GM21423 (cell line): ENCODE data around the gene BCL7B.
"Not testable (repeated sequence)": the region's sequence is repeated elsewhere in the genome, so short reads cannot be mapped to it uniquely, and the experiment has no call there.

ENCODE experiments used
- ATAC-seq: cut with Tn5 transposase; IDR thresholded peaks from one replicate; pipeline ENCODE4 v1.9.1; 2021; ENCODE audit warnings: mild to moderate bottlenecking, moderate library complexity; ENCODE audit not compliant: unreplicated experiment

BCL7B gene

GRCh38 chr7:73537051-73537450 lies 20.4 kb downstream of the BCL7B start:
- no peak for ATAC-seq

GRCh38 chr7:73536479-73536878 lies 21.0 kb downstream of the BCL7B start:
- ATAC-seq = no peak

- not testable (repeated sequence) for ATAC-seq
Measured at GRCh38 chr7:73535918-73536317, 21.6 kb downstream of the BCL7B start.

- no peak for ATAC-seq
Measured at GRCh38 chr7:73533742-73534141, 23.7 kb downstream of the BCL7B start.

- no peak for ATAC-seq
Measured at GRCh38 chr7:73532224-73532623, 25.3 kb downstream of the BCL7B start.

- ATAC-seq = no peak
Measured at GRCh38 chr7:73530800-73531199, 26.7 kb downstream of the BCL7B start.

- ATAC-seq = no peak
Measured at GRCh38 chr7:73526896-73527821, 30.3 kb downstream of the BCL7B start.

GRCh38 chr7:73526158-73526494 lies 31.4 kb downstream of the BCL7B start:
- ATAC-seq = not testable (repeated sequence)

- ATAC-seq = peak; percentile 83
Measured at GRCh38 chr7:73522105-73522872, 35.2 kb downstream of the BCL7B start, which contains the start of gene BAZ1B. TSS of gene BAZ1B (minus strand) at chr7:73522293. CDS start at chr7:73521933, 360 bp downstream.

GRCh38 chr7:73521636-73522104 lies 35.8 kb downstream of the BCL7B start:
- ATAC-seq = peak; percentile 39

- no peak for ATAC-seq
Measured at GRCh38 chr7:73520673-73521635, 36.5 kb downstream of the BCL7B start.

GRCh38 chr7:73519867-73520672 lies 37.4 kb downstream of the BCL7B start:
- ATAC-seq = no peak

GRCh38 chr7:73518470-73518869 lies 39.0 kb downstream of the BCL7B start:
- ATAC-seq = no peak

GRCh38 chr7:73517241-73517995 lies 40.1 kb downstream of the BCL7B start:
- no peak for ATAC-seq

GRCh38 chr7:73515178-73515577 lies 42.3 kb downstream of the BCL7B start:
- no peak for ATAC-seq

GRCh38 chr7:73512018-73512780 lies 45.3 kb downstream of the BCL7B start:
- ATAC-seq = no peak

GRCh38 chr7:73509463-73509862 lies 48.0 kb downstream of the BCL7B start:
- ATAC-seq = no peak

GRCh38 chr7:73507556-73507955 lies 49.9 kb downstream of the BCL7B start:
- no peak for ATAC-seq
